ENCODE data around the gene PCDHB9. TPM values are rescaled to one million over a fixed set of nuclear protein-coding genes. Genes with fewer than 3 reads are reported as not detected.

PCDHB9 gene
- total and polyA plus RNA-seq, 2 experiments from 2014 or later, result 0.27 to 0.63 TPM

- TF ChIP-seq NANOG (IDR thresholded peaks at IDR 0.05; ENCODE audit: borderline replicate concordance) (no peak), STAT1 (IDR thresholded peaks at IDR 0.05; ENCODE audit: unreplicated experiment) (no peak), REST (IDR thresholded peaks at IDR 0.05; ENCODE audit: unreplicated experiment) (no peak), CREB1 (CRISPR knock-in tag; IDR thresholded peaks at IDR 0.05; ENCODE audit: low read depth) (no peak), CTCF (conservative IDR thresholded peaks at IDR 0.05; ENCODE audit: low read depth in 2 of 2) (no peak), POLR2AphosphoS5 (IDR thresholded peaks at IDR 0.05; ENCODE audit: low read depth) (no peak), ZNF462 (CRISPR knock-in tag; IDR thresholded peaks at IDR 0.05) (no peak), ZNF331 (CRISPR knock-in tag; IDR thresholded peaks at IDR 0.05; ENCODE audit: low read depth) (no peak), ZNF114 (CRISPR knock-in tag; IDR thresholded peaks at IDR 0.05) (no peak)
- H3F3A ChIP-seq (replicated peaks; ENCODE audit: low read depth), result no peaks in the 10 kb centered on the region
- peak; percentile 34 for DNase-seq (ENCODE audit: low spot score)
- peaks cover 63% of the 10 kb centered on the region for H3K9me3 Mint-ChIP-seq
- H3K27ac ChIP-seq (ENCODE audit: low read depth), result no peak overlapping the region
- H3K4me1 ChIP-seq (ENCODE audit: insufficient read depth), result 0 out of 2 replicates have a peak, but pooled peaks cover 6% of the 10 kb centered on the region
- no peak overlapping the region for H3K4me3 ChIP-seq
- H3K27ac Mint-ChIP-seq, result no peak overlapping the region
- no peaks in the 10 kb centered on the region for H3K9me2 ChIP-seq (ENCODE audit: insufficient read depth)
- no peak overlapping the region for H3K4me3 Mint-ChIP-seq
- H3K27me3 Mint-ChIP-seq (ENCODE audit: insufficient read depth, low read depth, poor library complexity), result peaks cover 4% of the 10 kb centered on the region
- no peaks in the 10 kb centered on the region for H3K79me2 ChIP-seq (replicated peaks; ENCODE audit: insufficient read depth)
- H3K36me3 Mint-ChIP-seq (ENCODE audit: low read depth), result peaks cover 36% of the 10 kb centered on the region
- no peaks in the 10 kb centered on the region for H4K20me1 ChIP-seq (replicated peaks; ENCODE audit: insufficient read depth)
- peaks cover 2% of the 10 kb centered on the region; the same call in 1 of the 3 replicates for H3K4me1 Mint-ChIP-seq
- H2AFZ ChIP-seq, result no peak overlapping the region
- no peaks in the 10 kb centered on the region for H3K27me3 ChIP-seq (ENCODE audit: insufficient read depth)
- H3K4me2 ChIP-seq, result no peak overlapping the region
- H3K36me3 ChIP-seq (ENCODE audit: insufficient read depth), result no peaks in the 10 kb centered on the region
- ATAC-seq, result no peak
Measured at GRCh38 chr5:141236516-141237313, 49.8 kb downstream of the PCDHB9 start.

Data from GM23338 (cell line).